Ascending aorta (tissue), 2 donors: Measurements from ENCODE around the gene UBA3. TPM values are rescaled to one million over a fixed set of nuclear protein-coding genes. Genes with fewer than 3 reads are reported as not detected.
A peak's percentile ranks its signal among the peaks of the same experiment; 100 is the strongest.

Experiments
- DNase-seq, 2 donors: peaks; one replicate each; pipeline ENCODE4 v3.0.0-alpha.2; 2019; ENCODE audit warnings: low spot score in 2 of 2
- H3K27ac ChIP-seq, 2 donors: fragments of 200-600 bp; sonication (generic); one replicate each; pipeline ENCODE4 v1.5.1; 2016 to 2017; ENCODE audit warnings: mild to moderate bottlenecking in 1 of 2
- H3K27me3 ChIP-seq: fragments of 200-600 bp; sonication (generic); one replicate; pipeline ENCODE4 v1.5.1; 2017
- H3K36me3 ChIP-seq, 2 donors: fragments of 200-600 bp; sonication (generic); one replicate each; pipeline ENCODE4 v1.5.1; 2016
- H3K4me1 ChIP-seq, 2 donors: fragments of 200-600 bp; sonication (generic); one replicate each; pipeline ENCODE4 v1.5.1; 2016 to 2017; ENCODE audit warnings: mild to moderate bottlenecking in 1 of 2
- H3K4me3 ChIP-seq, 2 donors: fragments of 200-600 bp; sonication (generic); one replicate each; pipeline ENCODE4 v1.5.1; 2016 to 2017; ENCODE audit warnings: mild to moderate bottlenecking in 1 of 2
- H3K9me3 ChIP-seq, 2 donors: fragments of 200-600 bp; sonication (generic); one replicate each; pipeline ENCODE4 v1.5.1; 2016
- intact Hi-C: fragments of 100-400 bp; cut with DNase I; formaldehyde crosslinking; loops from one replicate; pipeline ENCODE4 v1.15.1; 2023
- total RNA-seq: library from RNA; depleted of rRNA; stranded (reverse); fragments of >200 nt; gene quantifications from one replicate; pipeline ENCODE4 v1.1.0, GENCODE V29; 2016
- TF ChIP-seq, protein P1 (sequence below), 3 experiments: fragments of 200-600 bp in 2 of 3; fragments of 450-650 bp in 1 of 3; sonication (generic) in 2 of 3; IDR thresholded peaks; one replicate each; pipeline ENCODE4 v1.5.1; 2016 to 2019; ENCODE audit warnings: antibody characterized with exemption in 3 of 3, mild to moderate bottlenecking in 1 of 3, moderate library complexity in 1 of 3

UBA3 gene
- total RNA-seq, 1 donor from 2014 or later: 18.2 TPM

DNA sequence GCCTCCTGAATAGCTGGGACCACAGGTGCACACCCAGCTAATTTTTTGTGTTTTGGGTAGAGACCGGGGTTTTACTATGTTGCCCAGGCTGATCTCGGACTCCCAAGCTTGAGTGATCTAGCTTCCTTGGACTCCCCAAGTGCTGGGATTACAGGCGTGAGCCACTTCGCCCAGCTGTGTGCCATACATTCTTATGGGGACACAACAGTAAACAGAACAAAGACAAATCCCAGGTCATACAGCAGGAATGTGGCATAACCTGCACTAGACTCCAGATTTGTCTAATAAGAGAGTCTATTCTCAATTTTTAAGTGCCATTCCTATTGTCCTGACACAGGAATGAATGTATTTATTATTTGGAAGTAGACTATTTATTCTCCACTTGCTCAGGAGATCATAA is 22.2 kb upstream of the UBA3 start:
- intact Hi-C loops: no loop called here
- H3K27ac ChIP-seq: no peak overlapping the region
- peaks cover 39 to 50% of the 10 kb centered on the region in 2 donors for H3K36me3 ChIP-seq
- no peak overlapping the region for H3K4me3 ChIP-seq
- no peak for DNase-seq
- H3K9me3 ChIP-seq: no peaks in the 10 kb centered on the region
- peaks cover 0 to 35% of the 10 kb centered on the region in 2 donors for H3K4me1 ChIP-seq
- TF ChIP-seq, protein P1, sequence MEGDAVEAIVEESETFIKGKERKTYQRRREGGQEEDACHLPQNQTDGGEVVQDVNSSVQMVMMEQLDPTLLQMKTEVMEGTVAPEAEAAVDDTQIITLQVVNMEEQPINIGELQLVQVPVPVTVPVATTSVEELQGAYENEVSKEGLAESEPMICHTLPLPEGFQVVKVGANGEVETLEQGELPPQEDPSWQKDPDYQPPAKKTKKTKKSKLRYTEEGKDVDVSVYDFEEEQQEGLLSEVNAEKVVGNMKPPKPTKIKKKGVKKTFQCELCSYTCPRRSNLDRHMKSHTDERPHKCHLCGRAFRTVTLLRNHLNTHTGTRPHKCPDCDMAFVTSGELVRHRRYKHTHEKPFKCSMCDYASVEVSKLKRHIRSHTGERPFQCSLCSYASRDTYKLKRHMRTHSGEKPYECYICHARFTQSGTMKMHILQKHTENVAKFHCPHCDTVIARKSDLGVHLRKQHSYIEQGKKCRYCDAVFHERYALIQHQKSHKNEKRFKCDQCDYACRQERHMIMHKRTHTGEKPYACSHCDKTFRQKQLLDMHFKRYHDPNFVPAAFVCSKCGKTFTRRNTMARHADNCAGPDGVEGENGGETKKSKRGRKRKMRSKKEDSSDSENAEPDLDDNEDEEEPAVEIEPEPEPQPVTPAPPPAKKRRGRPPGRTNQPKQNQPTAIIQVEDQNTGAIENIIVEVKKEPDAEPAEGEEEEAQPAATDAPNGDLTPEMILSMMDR (IDR thresholded peaks at IDR 0.05): no peak
- H3K27me3 ChIP-seq: no peaks in the 10 kb centered on the region

DNA sequence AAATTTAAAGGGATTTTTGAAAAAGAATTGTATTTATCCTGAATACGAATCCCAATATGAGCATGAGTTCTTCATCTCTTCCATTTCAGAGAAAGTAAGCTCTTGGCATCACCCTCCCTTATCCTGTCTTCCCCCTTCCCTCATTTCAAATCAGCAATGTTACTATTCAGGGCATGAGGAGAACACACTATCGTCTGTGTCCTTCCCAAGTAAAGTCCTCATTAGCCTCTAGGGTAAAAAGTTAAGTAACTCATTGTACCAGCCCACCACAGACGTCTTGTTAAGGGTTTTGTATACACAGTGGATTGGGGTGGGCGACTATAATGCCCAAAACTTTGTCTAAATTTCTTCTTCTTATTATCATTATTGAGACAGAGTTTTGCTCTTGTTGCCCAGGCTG is 19.4 kb upstream of the UBA3 start:
- no peak for DNase-seq
- Histone ChIP-seq H3K4me1 (peaks cover 0 to 50% of the 10 kb centered on the region in 2 donors), H3K27me3 (no peaks in the 10 kb centered on the region), H3K9me3 (no peaks in the 10 kb centered on the region), H3K27ac (peak overlapping the region; percentile 16 to 29), H3K36me3 (peaks cover 35 to 36% of the 10 kb centered on the region in 2 donors), H3K4me3 (no peak overlapping the region)
- TF ChIP-seq, protein P1 (IDR thresholded peaks at IDR 0.05): no peak
- intact Hi-C loops: no loop called here

- intact Hi-C loops: no loop called here
These were observed 17.4 kb upstream of the UBA3 start for GRCh38 chr3:69097407-69098086.

GRCh38 chr3:69096299-69096698 is 16.1 kb upstream of the UBA3 start:
- Histone ChIP-seq H3K4me3 (no peak overlapping the region), H3K27ac (peak overlapping the region; percentile 70 to 88), H3K4me1 (peaks cover 12 to 80% of the 10 kb centered on the region in 2 donors), H3K27me3 (no peaks in the 10 kb centered on the region), H3K36me3 (peaks cover 6 to 9% of the 10 kb centered on the region in 2 donors), H3K9me3 (no peaks in the 10 kb centered on the region)
- intact Hi-C loops: no loop called here
- TF ChIP-seq, protein P1 (IDR thresholded peaks at IDR 0.05): no peak
- no peak for DNase-seq

More at GRCh38 chr3:69097407-69098086, 17.4 kb upstream of the UBA3 start:
- Histone ChIP-seq H3K4me1 (peaks cover 7 to 67% of the 10 kb centered on the region in 2 donors), H3K27me3 (no peaks in the 10 kb centered on the region), H3K4me3 (no peak overlapping the region), H3K36me3 (peaks cover 16 to 17% of the 10 kb centered on the region in 2 donors), H3K9me3 (no peaks in the 10 kb centered on the region), H3K27ac (peak overlapping the region; percentile 48 to 88)
- DNase-seq: no peak
- TF ChIP-seq, protein P1 (IDR thresholded peaks at IDR 0.05): no peak

- Histone ChIP-seq H3K36me3 (peaks cover 4 to 6% of the 10 kb centered on the region in 2 donors), H3K9me3 (no peaks in the 10 kb centered on the region), H3K4me3 (no peak overlapping the region), H3K27me3 (no peaks in the 10 kb centered on the region), H3K27ac (peak overlapping the region; percentile 70 to 88), H3K4me1 (peaks cover 12 to 85% of the 10 kb centered on the region in 2 donors)
- TF ChIP-seq, protein P1 (IDR thresholded peaks at IDR 0.05): no peak
- intact Hi-C loops: no loop called here
- DNase-seq: no peak
These were observed 15.5 kb upstream of the UBA3 start for GRCh38 chr3:69095636-69096035.
